GM15510 (cell line): ENCODE data around the gene GALNTL6.

Experiments
- POLR2A ChIP-seq: IDR thresholded peaks from 3 replicates; pipeline ENCODE4 v1.6.1; 2011; ENCODE audit warnings: borderline replicate concordance; ENCODE audit not compliant: insufficient read length; ENCODE audit errors: extremely low read depth

GALNTL6 gene

DNA sequence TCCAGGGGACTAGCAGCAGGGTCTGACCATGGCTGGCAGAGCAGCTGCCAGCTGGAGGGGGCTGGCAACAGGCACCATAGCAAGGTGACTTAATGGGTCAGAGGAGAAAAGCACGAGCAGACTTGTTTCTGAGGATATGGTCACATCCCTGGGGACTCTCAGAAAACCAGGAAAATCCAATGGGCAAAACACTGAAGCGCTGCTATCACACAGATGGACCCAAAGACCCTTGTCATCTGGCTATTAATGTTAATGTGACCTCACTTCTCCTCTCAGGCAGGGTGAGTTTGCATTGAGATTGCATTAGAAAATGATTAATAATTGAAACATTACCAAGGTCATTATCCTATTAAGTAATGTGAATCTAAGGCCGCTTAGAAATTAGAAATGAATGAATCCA lies 1061.7 kb downstream of the GALNTL6 start:
- no peak for TF ChIP-seq POLR2A

DNA sequence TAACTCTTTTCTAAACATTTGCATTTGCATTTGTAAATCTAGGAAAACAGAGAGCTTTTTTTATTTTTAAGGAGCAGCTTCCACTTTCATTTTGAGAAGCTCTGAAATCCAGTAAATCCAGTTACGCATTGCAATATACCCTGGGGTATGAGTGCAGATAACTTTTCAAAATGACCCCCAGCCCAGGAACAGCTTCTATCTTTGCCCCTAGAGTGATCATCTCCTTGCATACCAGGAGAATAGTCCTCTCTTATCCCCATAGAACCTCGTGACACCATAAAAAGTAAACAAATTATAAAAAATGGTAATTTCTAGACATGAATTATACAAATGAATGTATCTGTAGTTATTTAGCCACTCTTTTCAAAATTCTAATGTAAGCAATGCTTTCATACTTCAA lies 1063.2 kb downstream of the GALNTL6 start:
- no peak for TF ChIP-seq POLR2A

DNA sequence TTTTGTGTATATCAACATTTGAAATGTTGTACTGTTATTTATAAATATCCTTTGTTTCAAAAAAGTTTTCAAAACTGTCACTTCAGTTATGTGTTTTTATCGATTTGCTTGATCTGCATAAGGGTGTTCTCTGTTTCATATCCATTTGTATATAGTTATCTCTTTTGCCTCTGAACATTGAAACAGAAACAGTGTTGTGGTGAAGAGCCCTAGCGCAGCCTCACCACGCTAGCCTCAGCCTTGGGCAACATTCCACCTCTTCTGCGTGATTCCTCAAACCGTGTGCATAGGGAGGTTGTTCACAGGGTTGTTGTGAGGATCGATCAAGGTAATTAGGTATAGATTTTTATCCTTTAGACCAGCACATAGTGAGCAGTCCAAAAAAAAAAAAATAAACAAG lies 1068.4 kb downstream of the GALNTL6 start:
- TF ChIP-seq POLR2A = no peak

DNA sequence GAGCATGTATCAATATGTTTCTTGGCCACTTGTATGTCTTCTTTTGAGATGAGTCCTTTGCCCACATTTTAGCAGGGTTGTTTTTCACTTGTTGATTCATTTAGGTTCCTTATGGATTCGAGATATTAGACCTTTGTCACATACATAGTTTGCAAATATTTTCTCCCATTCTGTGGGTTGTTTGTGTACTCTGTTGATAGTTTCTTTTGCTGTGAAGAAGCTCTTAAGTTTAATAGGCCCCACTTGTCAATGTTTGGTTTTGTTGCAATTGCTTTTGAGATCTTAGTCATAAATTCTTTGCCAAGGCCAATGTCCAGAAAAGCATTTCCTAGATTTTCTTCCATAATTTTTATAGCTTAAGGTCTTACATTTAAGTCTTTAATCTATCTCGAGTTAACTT lies 1074.8 kb downstream of the GALNTL6 start:
- no peak for TF ChIP-seq POLR2A

DNA sequence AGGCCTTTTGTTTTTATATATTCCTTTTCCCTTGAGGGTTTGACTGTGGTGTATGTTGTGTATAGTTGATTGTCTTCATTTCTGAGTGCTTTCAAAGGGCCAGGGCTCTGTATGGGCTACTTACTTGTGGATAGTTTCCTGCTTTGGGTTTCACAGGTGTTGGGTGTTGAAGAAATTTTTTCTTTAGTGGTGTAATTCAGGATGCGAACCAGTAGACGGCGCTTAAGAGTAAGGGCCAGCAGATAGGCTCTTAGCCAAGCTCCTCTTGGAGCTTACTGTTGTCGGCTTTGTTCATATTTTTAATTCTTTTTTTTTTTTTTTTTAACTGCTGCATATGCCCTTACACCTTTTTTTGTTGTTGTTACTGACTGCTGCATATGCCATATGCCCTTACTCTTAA lies 1079.1 kb downstream of the GALNTL6 start:
- no peak for TF ChIP-seq POLR2A

DNA sequence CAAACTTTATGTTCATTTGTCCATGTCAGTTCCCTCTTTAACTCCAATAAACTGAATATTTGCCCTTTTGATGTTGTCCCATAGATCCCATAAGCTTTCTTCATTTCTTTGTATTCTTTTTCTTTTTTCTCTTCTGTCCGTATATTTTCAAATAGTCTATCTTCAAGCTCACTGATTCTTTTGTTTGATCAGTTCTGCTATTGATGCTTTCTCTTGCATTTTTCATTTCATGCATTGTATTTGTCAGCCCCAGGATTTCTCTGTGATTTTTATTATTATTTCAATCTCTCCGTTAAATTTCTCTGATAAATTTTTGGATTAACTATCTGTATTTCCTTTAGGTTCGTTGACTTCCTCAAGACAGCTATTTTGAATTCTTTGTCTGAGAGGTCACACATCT lies 1082.5 kb downstream of the GALNTL6 start:
- TF ChIP-seq POLR2A = no peak

DNA sequence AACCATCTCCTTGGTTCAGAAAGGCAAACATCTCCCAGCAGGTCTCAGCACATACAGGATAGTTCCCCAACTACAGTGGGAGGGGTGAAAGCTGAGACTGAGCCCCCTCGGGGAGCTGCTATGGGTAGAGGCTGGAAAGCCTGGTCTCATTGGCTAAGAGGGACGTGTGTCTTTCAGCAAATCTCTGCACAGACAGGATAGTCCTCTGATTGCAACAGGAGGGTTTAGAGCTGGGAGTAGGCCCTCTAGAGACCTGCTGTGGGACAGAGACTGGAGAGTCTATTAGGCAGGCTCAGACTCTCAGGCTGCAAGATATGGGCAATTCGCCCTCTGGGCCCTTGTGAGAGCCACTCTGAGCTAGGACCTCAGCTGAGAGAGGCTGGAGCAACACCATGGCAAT lies 1083.8 kb downstream of the GALNTL6 start:
- no peak for TF ChIP-seq POLR2A

DNA sequence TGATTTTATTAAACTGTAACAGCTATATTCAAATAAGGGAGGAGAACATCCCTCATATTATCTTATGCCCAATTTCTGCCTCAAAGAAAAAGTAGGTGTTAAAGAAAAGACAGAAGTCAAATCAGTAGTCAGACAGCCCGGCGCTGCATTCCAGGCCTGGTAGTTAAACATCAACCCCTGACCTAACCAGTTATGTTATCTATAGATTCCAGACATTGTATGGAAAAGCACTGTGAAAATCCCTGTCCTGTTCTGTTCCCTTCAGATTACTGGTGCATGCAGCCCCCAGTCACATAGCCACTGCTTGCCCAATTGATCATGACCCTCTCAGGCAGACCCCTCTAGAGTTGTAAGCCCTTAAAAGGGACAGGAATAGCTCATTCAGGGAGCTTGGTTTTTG lies 1085.5 kb downstream of the GALNTL6 start:
- no peak for TF ChIP-seq POLR2A

DNA sequence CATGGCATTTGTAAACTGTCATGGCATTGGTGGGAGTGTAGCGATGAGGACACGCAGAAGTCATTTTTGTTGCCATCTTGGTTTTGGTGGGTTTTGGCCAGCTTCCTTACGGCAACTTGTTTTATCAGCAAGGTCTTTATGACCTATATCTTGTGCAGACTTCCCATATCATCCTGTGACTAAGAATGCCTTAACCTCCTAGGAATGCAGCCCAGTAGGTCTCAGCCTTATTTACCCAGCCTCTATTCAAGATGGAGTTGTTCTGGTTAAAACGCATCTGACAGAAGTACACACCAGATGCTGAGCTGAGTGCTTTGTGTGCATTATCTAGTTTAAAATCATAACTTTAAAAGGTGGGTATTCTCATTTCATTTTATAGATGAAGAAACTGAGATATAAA lies 1086.7 kb downstream of the GALNTL6 start:
- no peak for TF ChIP-seq POLR2A

DNA sequence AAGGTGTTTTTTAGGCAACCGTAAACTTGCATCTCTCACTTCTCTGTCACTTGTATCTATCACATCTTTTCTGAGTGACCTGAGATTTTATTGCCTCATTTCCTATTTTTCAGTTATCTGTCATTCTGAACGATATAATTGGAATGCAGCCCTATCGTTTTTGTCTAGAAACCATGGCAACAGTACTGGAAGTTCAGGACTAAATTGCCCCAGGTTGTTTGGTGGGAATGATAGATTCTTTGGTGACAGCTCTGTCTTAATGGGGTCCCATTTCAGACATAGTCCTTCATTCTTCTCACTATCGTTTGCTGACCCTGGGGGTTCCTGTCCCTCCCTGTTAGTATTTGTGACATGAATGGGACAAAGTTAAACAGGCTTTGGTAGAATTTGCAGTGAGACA lies 1087.7 kb downstream of the GALNTL6 start:
- TF ChIP-seq POLR2A = no peak

DNA sequence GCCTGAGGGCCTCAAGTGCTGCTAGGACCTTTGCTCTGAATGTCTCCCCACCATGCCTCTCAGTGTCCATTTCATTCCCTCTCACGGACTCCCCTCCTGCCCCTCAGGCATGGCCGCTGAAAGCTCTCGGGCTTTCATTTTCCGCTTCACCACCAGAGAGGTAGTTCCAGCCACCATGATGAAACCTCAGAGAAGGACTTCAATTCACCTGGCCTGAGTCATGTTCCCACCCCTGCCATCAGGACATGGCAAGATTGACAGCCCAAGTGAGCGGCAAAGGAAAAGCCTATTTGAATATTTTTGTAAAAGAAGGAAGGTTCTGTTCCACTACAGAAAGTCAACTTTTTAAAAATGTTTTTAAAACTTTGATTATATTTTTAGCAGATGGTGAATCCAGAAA lies 1106.1 kb downstream of the GALNTL6 start:
- no peak for TF ChIP-seq POLR2A

DNA sequence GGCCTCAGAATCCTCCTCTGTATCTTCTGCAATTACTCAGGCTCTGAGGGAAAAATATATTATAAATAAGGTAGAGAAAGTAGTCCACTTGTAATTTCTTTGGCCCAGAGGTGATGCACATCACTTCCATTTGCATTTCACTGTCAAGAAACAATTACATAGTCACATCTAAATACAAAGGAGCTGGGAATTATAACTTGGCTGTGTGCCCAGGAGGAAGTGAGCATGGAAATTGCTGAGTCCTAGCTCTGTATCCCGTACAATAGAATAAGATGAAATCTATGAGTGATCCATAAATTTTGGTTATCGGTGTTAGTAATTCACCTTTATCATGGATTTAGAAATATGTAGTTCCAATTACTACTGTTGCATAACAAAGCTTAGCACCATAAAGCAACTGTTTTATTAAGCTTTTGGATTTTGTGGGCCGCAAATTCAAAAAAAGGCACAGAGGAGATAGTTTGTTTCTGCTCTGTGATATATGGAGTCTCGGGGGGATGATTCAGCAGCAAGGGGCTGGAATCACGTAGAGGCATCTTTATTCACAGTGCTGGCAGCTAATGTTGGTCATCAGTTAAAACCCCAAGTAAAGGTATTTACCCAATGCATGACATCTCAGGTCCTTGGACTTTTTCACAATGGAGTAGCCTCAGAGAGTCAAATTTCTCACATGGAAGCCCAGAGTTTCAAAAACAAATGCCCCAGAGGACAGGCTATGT lies 1114.1 kb downstream of the GALNTL6 start:
- no peak for TF ChIP-seq POLR2A

DNA sequence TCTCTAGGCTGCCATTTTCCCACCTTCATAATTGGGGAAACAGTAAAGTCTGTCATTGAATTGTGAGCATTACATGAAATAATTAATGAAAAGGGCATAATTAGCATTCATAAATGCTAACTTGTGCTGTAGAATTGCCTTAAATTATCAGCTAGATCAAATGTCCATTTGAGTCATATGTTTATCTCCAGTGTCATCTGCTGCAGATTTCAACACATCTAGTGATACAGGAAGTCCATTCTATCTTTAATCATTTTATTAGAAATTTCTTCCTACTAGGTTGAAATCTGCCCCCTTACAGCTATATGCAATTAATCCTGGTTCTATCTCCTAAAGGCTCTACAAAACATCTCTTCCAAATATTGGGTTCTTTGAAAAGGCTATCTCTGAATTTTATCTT lies 1115.1 kb downstream of the GALNTL6 start:
- TF ChIP-seq POLR2A = no peak

DNA sequence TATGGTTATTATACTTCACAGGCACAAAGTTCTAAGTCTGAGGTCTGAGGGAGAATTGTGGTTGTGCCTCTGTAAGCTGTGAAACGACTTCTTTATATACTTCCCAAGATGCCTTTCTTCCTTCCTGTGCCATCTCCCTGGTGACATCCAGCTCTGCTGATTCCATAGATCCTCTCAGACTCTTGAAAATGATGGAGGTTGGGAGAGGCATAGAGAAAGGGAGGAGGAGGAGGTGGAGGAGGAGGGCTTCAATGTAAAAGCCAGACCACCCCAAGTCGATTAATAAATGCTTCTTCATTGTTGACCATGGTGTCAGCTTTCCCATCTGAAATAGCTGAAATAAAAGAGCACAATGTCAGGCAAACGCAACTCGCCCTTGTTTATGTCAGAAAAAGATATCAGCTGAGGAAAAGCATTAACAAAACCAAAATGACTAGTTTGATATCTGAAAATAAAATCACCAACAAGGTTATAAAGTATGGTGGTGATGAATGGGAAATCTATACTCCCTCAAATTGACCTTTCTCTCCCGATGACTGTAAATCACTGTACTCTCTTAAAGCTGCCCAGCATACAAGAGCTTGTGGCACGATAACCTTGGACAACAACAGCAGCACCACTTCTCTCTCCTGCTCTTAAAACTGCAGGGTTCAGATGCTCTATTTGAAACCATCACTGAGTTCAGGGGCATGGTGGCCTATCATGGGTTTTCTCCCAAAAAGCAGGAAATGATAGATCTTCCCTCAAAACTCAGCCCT lies 1125.0 kb downstream of the GALNTL6 start:
- TF ChIP-seq POLR2A = no peak

DNA sequence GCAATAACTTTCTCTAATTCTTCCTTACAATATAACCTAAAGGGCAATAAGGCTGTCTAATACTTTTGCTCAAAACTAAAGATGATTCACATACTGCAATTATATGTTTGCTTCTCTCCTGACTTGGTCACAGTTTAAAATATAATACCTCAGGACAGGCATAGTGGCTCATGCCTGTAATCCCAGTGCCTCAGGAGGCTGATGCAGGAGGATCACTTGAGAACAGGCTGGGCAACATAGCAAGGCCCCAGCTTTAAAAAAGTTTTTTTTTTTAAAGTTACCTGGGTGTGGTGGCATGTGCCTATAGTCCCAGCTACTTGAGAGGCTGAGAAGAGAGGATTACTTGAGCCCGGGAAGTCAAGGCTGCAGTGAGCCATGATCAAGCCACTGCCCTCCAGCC lies 1125.7 kb downstream of the GALNTL6 start:
- TF ChIP-seq POLR2A = no peak

DNA sequence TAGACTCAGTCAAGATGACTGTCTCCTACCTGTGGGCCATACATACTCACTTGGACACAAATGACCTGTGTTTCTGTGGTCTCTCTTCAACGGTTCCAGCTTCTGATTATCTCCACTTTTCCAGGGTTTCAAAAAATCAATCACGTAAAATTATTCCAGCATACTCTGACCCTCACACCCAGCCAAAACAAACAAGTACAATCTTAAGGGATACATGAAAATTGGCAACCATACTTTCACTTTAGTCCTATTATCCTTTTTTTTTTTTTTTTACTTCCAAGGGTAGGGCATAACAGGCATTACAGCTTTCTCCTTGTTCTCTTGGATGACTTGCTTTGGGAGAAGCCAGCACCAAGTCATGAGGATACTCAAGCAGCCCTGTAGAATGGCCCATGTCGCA lies 1129.6 kb downstream of the GALNTL6 start:
- no peak for TF ChIP-seq POLR2A
